8988T (cell line): Measurements from ENCODE around the gene IMMP2L.
A peak's percentile ranks its signal among the peaks of the same experiment; 100 is the strongest.
"Not testable (repeated sequence)": the region's sequence is repeated elsewhere in the genome, so short reads cannot be mapped to it uniquely, and the experiment has no call there.

ENCODE experiments used
- DNase-seq: peaks from one replicate; pipeline ENCODE4 v3.0.0; 2011

Gene IMMP2L

DNA sequence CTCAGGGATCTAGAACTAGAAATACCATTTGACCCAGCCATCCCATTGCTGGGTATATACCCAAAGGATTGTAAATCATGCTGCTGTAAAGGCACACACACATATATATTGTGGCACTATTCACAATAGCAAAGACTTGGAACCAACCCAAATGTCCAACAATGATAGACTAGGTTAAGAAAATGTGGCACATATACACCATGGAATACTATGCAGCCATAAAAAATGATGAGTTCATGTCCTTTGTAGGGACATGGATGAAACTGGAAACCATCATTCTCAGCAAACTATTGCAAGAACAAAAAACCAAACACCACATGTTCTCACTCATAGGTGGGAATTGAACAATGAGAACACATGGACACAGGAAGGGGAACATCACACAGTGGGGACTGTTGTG, 56.9 kb downstream of the IMMP2L start:
- DNase-seq, result not testable (repeated sequence)

DNA sequence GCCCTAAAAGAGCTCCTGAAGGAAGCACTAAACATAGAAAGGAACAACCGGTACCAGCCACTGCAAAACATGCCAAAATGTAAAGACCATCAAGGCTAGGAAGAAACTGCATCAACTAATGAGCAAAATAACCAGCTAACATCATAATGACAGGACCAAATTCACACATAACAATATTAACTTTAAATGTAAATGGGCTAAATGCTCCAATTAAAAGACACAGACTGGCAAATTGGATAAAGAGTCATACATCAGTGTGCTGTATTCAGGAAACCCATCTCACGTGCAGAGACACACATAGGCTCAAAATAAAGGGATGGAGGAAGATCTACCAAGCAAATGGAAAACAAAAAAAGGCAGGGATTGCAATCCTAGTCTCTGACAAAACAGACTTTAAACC, 60.5 kb downstream of the IMMP2L start:
- not testable (repeated sequence) for DNase-seq

DNA sequence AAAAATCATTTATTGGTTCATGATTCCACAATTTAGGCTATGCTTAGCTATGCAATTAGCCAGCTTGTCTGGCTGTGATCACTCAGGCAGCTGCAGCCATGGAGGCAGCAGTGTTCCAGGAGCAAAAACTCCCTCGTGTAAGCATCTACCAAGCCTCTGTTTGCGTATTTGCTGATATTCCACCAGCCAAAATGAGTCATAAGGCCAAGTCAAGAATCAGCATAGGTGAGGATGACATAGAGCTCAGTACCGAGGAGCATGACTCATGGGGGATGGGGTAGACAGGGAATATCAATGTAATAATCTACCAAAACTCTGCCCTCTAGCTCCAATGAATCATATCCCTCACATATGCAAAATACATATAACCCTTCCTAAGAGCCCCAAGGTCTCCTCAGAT, 63.3 kb downstream of the IMMP2L start:
- peak; percentile 8 for DNase-seq

DNA sequence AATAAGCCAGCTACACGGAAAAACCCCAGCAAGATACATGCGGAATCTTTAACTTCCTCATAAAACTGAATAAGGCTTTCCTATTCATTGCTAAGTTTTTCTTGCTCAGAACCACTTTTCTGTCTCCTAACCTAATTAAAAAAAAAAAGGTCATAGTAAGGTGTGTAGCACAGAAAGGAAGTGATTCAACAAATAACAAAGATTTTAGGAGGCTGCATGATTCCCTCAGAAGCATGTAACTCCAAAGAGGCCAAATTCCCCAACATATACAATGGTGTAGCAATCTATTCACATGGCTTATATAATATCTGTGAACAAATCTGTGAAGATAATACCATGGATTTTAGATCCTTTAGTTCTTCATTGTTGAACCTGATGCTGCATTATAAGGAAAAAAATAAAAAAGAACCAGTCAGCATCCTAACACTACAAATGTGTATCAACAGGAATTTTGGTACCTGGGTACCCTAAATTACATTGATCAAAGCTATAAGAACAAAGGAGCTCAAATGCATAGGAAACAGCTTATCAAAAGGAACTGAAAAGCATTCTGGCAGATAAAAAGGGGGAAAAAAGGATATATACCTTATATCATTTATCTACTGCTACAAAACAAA, 63.8 kb downstream of the IMMP2L start:
- DNase-seq, result no peak

DNA sequence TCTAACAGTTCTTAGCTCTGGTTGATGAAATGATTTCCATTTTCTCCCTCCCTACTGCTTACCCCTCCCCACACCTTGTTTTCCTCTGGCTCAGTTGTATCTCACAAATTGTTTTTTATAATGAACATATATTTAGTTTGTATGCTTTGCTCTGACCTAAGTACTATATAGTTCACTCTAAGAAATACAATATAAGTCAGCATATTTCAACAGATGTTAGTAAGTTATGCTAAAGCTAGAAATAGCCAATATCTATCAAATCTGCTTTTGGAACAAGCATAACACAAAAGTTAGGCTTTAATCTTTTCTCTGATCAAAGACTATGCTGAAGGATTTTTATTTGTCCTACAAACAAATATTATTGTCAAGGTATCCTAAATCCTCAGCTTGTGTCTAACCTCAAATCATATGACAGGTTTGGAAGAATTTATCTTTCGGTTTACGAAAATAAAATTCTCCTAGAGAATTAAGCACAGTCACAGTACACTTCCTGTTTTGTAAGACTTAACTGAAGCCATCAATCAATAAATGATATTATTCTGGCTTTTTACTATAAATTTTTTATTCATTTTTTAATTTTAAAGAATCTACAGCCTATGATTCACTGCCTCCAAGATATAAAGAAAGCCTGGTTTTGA, 67.0 kb downstream of the IMMP2L start:
- DNase-seq, result no peak

DNA sequence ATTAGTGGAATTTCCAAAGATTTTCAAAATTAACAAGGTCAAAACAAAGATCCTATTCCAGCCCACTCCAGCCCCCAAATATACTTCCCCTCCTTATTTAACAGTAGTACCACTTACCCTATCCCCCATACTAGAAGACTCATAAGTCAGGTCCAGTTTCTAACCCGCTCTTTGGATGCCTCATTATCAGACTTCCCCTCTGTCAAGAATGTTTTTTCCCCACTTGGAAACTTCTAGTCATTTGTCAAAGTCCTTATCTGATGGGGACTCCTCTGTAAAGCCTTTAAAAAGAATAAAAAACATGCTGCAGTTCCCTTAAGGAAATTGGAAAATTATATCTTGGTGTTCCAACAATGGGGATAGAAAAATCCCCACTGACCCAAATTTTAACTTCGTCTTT, 70.1 kb downstream of the IMMP2L start:
- DNase-seq, result no peak

DNA sequence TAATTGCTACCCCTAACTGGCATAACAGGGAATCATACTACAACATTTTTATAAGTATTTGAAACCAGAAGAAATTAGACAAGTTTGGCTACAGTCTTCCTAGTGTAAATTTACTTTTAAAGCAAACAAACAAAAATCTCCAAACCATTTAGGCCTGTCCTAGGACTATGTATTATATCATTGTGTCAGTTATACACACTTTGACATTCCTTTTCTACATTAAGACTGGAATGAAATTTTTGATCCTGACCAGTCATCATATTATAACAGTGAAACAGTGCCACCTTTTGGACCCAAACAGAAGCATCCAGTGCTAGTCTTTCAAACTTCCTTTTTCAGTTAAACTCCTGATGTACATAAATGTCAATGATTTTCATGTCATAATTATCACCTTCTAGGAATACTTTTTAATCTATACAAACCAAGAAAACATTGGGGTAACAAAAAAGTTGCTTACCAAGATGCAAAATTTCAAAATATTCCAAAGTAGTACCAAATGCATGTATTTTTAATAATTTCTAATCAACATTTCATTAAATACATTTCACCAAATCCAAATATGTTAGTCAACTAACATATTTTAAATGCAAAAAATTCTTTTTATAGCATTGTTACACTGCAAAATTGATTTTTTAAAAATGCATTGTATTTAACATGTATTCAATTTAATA, 75.7 kb downstream of the IMMP2L start:
- DNase-seq, result no peak

DNA sequence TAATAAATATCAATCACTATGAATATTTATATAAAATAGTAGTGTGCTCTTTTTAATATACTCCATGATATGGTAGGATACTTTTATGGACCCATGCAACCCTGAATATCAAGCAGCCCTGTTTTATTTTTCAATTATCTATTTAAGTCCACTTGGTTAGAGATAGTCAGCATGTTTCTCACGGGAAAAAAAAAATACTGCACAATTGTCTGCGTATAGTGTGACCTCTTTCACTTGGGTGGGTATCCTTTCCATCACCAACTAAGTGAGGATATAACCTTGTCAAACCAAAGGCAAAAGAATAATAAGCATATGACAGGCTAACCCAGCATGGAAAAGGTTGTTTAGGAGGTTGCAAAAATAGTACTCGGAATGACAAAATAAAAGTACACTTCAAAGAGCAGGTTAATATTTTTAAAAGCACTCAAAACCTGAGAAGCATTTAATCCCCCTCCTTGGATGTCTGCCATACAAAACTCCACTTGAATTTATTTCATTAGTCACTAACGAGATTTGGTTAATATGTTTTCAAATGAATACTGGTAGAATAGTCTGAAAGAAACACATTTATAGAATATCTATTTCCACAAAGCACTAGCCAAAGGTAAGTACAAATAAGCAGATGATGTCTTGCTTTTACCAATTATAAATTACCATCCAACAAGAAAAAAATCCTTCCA, 76.5 kb downstream of the IMMP2L start:
- DNase-seq, result no peak

DNA sequence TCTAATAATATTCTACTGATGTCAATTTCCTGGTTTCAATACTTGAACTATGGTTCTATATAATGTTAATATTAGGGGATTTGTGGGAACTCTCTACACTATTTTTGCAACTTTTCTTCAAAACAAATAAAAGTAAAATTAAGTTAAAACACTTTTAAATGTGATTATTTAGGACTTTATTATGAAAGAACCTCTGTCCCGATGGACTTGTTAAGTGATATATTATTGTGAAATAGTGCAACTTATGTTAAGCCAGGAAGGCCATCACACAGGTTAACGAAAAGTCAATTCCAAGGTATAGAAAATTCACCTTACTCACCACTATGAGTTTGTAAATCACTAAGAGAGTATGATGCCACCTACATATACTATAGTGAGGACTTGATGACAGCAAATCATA, 79.2 kb downstream of the IMMP2L start:
- no peak for DNase-seq

DNA sequence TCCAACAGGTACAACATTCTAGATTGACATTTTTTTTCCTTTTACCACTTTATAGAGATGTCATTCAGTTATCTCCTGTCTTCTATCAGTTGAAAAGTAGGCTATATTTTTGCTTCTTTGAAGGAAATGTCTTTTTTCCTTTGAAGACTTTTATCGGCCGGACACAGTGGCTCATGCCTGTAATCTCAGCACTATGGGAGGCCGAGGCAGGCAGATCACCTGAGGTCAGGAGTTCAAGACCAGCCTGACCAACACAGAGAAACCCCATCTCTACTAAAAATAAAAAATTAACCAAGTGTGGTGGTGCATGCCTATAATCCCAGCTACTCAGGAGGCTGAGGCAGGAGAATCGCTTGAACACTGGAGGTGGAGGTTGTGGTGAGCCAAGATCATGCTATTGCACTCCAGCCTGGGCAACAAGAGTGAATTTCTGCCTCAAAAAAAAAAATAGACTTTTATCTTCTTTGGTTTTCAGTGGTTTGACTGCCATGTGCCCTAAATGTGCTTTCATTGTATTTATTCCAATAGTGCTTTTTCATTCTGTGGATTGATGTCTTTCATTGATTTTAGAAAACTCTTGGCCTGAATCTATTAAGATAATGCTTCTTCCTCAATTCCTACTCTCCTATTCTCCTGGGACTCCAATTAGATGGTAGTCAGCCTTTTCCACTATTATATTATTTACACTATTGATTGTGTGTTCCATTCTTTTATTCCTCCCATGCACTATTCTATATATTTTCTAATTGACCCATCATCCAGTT, 84.6 kb downstream of the IMMP2L start:
- DNase-seq, result no peak

DNA sequence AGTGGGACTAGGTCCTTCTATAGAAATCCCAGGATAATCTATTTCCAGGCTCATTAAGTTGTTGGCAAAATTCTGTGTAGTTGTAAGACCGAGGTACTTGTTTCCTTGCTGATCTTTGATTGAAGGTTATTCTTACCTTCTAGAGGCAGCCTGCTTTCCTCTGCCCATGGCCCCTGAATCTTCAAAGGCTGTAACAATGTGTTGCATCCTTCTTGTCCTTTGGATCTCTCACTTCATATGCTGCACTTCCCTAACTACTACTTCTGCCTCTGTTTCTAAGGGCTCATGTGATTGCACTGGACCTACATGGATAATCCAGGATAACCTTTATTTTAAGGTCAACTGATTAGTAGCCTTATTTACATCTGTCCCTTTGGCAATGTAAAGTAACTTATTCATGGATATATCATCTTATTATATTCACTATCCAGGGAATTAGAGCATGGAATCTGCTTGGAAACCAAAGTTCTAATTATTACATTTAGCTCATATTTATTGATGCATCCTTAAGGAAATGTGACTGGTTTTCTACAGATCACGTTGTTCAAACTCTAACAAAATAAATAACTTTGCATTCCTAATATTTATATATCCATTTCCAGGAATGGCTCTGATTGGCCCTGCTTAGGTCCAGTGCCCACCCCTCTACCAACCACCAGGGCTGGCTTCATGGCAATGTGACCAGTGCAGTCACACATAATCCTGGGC, 85.6 kb downstream of the IMMP2L start:
- DNase-seq, result no peak

DNA sequence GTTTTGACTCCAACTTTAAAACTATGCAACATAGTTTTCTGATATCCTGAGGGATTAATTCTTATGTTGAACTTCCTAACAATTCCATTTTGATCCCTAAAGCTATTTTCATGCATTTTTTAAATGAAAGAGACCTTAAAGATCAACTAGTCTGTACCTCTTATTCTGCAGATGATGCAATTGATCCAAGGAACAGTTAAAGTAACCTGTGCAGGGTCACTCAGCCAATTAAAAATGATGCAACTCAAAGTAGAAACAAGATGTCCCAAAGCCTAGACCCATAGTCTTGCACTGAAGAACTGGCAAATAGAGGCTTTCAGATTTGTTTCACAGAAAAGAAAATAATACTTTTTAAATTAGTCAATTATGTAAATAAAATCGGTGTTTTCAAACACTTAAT, 86.3 kb downstream of the IMMP2L start:
- no peak for DNase-seq

DNA sequence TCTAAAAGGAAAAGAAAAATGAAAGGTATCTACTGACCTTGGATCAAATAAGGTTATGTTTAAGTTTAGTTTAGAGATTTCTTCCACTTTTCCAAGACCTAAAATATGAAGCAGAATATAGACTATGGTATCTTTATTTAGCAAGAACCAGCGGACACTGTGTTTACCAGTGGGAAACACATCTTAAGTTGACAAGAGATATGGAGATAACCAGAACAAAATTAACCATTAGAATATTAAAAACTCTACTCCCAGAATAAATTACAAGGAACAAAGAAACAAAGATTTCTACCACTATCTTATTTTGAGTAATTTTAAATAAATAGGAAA, 86.9 kb downstream of the IMMP2L start:
- no peak for DNase-seq

DNA sequence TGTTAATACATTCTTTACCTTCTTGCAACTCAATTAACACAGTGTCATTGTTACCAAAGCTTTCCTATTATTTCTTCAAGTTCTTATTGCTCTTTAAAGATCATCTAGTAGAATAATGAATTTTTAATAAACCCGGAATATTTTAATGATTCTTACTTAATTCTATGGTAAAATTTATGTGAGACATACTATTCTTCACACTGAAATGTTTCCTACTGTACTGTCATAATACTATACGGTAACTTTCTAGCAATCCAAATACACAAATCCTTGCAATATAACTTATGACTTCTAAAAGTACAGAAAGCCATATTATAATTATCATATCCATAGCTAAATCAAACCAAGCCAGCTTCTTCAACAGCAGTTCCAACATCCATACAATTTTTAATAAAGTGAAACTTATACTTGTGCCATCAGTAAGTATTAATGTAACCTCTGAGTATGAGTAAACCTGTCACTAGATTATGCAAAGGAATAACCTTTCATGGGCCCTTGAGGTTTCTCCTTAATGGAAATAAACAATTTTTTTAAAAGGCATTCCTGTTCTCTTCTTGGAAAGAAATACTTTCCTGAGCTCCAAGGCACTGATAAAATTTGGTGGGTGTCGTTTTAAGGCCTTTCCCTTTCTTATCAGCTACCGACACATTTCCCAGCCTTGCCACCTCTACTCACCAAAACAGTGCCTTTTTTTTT, 87.4 kb downstream of the IMMP2L start:
- DNase-seq, result no peak

DNA sequence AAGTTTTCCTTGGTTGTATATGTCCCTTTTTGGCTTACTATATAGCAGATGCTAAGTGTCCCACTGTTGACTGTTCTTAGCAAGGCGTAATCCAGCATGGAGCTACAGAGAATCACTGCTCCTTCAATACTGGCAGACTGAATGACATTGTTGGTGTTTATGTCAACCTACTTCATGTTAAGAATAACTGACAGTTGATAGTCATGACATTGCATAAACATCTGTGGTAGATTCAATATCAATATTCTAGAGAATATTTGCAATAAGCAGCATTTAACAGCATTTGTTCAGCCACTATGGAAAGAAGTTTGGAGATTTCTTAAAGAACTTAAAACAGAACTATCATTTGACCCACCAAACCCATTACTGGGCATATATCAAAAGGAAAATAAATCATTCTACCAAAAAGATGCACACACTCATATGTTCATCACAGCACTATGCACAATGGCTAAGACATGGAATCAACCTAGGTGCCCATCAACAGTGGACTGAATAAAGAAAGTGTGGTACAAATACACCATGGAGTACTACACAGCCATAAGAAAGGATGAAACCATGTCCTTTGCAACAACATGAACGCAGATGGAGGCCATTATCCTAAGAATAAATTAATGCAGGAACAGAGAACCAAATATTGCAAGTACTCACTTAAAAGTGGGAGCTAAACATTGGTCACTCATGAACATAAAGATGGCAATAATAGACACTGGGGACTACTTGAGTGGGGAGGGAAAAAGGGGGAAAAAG, 88.7 kb downstream of the IMMP2L start:
- no peak for DNase-seq

DNA sequence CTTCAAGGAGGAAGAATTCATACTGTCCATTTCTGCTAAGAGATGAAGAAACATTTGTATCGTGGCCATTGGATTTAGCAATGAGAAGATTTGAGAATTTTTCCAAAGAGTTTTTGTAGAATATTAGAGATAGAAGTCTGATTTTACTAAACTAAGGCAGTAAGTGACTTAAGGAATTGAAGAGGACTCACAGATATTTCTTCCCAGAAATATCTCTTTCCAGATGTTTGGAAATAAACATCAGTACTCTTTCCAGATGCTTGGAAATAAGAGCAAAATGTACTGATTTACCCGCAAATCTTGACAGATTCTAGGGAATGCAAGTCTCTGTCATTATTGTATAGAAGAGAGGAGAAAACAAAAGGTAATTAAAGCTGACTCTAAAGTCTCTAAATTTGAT, 91.3 kb downstream of the IMMP2L start:
- DNase-seq, result no peak

DNA sequence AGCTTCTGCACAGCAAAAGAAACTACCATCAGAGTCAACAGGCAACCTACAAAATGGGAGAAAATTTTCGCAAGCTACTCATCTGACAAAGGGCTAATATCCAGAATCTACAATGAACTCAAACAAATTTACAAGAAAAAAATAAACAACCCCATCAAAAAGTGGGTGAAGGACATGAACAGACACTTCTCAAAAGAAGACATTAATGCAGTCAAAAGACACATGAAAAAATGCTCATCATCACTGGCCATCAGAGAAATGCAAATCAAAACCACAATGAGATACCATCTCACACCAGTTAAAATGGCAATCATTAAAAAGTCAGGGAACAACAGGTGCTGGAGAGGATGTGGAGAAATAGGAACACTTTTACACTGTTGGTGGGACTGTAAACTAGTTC, 92.4 kb downstream of the IMMP2L start:
- DNase-seq, result not testable (repeated sequence)

DNA sequence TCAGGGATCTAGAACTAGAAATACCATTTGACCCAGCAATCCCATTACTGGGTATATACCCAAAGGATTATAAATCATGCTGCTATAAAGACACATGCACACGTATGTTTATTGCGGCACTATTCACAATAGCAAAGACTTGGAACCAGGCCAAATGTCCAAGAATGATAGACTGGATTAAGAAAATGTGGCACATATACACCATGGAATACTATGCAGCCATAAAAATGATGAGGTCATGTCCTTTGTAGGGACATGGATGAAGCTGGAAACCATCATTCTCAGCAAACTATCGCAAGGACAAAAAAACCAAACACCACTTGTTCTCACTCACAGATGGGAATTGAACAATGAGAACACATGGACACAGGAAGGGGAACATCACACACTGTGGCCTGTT, 96.5 kb downstream of the IMMP2L start:
- DNase-seq, result not testable (repeated sequence)

DNA sequence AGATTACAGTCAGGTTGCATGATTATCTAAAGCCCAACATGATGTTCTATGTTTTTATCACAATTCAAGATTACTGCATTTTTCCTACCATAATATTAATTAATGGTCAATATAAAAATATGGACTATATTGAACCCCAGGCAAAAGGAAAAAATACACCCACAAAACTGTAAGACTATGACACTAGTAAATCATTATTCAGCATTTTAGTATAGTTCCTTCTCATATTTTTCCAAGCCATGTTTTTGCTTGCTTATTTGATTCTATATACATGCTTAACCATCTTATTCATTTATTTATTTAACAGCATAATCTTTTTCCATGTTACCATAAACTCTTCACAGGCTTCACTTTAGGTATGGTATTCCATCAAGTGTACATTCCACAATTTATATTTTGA, 101.6 kb downstream of the IMMP2L start:
- DNase-seq, result no peak

DNA sequence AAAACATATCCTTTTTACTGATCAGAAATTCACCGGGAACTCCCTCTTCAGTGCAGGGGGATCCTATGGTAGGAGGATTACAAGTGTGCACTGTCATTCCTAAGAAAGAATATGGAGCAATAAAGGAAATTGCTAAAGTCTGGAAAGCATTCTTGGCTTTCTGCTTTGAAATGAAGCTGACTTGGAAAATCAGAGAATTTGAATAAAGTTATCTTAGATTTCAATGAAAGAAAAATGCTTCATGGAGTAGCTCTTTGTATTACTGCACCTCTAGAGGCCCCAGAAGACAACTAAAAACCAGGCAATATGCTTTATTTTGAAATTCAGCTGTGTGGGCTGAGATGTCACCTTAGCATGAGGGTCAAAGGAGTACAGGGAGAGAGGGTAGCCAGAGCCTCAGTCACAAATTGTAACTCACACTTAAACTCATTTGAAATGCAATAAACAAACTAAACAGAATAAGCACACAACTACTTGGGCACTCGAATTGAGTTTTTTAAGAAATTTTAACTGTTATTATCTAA, 102.5 kb downstream of the IMMP2L start:
- DNase-seq, result no peak
